HUDEP-2 (cell line): ENCODE data around the gene BEND7.
"Not testable (repeated sequence)": the region's sequence is repeated elsewhere in the genome, so short reads cannot be mapped to it uniquely, and the experiment has no call there.

Experiments used
- DNase-seq, 76 experiments: peaks; one replicate each; lab custom pipeline; 2025; ENCODE audit not compliant: unreplicated experiment in 76 of 76; lab: John Stamatoyannopoulos, UW

Gene BEND7

GRCh38 chr10:13528875-13529713 is at the start of gene BEND7:
TSS of gene BEND7 (minus strand) at chr10:13529014. CDS start at chr10:13528533, 481 bp downstream.
- no peak for DNase-seq

- no peak for DNase-seq
Measured at GRCh38 chr10:13573960-13574359, 45.1 kb upstream of the BEND7 start.

GRCh38 chr10:13571541-13571940 is 42.7 kb upstream of the BEND7 start:
- DNase-seq: no peak

- no peak for DNase-seq
Measured at GRCh38 chr10:13567030-13567429, 38.2 kb upstream of the BEND7 start.

GRCh38 chr10:13564576-13564975 is 35.8 kb upstream of the BEND7 start:
- no peak for DNase-seq

- DNase-seq: no peak
Measured at GRCh38 chr10:13563481-13564445, 34.9 kb upstream of the BEND7 start.

- no peak for DNase-seq
Measured at GRCh38 chr10:13560597-13560996, 31.8 kb upstream of the BEND7 start.

- DNase-seq: no peak
Measured at GRCh38 chr10:13559124-13559700, 30.4 kb upstream of the BEND7 start.

GRCh38 chr10:13555884-13556510 is 27.2 kb upstream of the BEND7 start:
- DNase-seq: no peak

- DNase-seq: no peak
Measured at GRCh38 chr10:13550802-13551201, 22.0 kb upstream of the BEND7 start.

GRCh38 chr10:13542533-13542932 is 13.7 kb upstream of the BEND7 start:
- DNase-seq: no peak

- DNase-seq: not testable (repeated sequence)
Measured at GRCh38 chr10:13537985-13538384, 9.2 kb upstream of the BEND7 start.

- peak in 14 of 76 experiments; percentile 1 to 27 (median 6) for DNase-seq
Measured at GRCh38 chr10:13536674-13537366, 8.0 kb upstream of the BEND7 start.

GRCh38 chr10:13535346-13535745 is 6.5 kb upstream of the BEND7 start:
- DNase-seq: no peak

GRCh38 chr10:13529714-13529973 is 830 bp upstream of the BEND7 start:
- no peak for DNase-seq

GRCh38 chr10:13528123-13528874 is 515 bp downstream of the BEND7 start:
- no peak for DNase-seq

GRCh38 chr10:13527864-13528122 is 1.0 kb downstream of the BEND7 start:
- DNase-seq: no peak

GRCh38 chr10:13526948-13527863 is 1.6 kb downstream of the BEND7 start:
- DNase-seq: no peak

- DNase-seq: no peak
Measured at GRCh38 chr10:13525663-13526062, 3.2 kb downstream of the BEND7 start.
